Panc1 (cell line): ENCODE data around the gene DRD2. TPM values are rescaled to one million over a fixed set of nuclear protein-coding genes. Genes with fewer than 3 reads are reported as not detected.

Experiments used
- ATAC-seq: fragments of 200-7000 bp; cut with Tn5 transposase; 2 replicates; pipeline ENCODE4 v1.9.1; 2020; ENCODE audit warnings: mild to moderate bottlenecking, moderate library complexity
- BruUV-seq: library from RNA; stranded (reverse); fragments of 400-500 nt; replicated peaks from 2 replicates; lab custom pipeline; 2021; lab: Mats Ljungman, UMichigan
- CTCF ChIA-PET: fragments of 300-600 bp; sonication (Branson Sonifier 250); formaldehyde crosslinking; loops from one replicate; lab custom pipeline; 2022; ENCODE audit warnings: antibody characterized with exemption; lab: Charles Lee
- POLR2A ChIA-PET: fragments of 300-600 bp; sonication (Branson Sonifier 250); formaldehyde crosslinking; loops from one replicate; lab custom pipeline; 2022; ENCODE audit warnings: antibody characterized with exemption; lab: Charles Lee
- DNase-seq: peaks from one replicate; pipeline ENCODE4 v3.0.0-alpha.2; 2010; ENCODE audit warnings: low read depth, low spot score
- H3K27ac ChIP-seq: 2 replicates; pipeline ENCODE4 v1.5.1; 2011; ENCODE audit warnings: mild to moderate bottlenecking, low read length, inconsistent platforms
- H3K27me3 ChIP-seq: fragments of 200-500 bp; sonication (Bioruptor generic); 2 replicates; pipeline ENCODE4 v1.6.0; 2014; ENCODE audit warnings: low read length, inconsistent platforms; ENCODE audit not compliant: control insufficient read depth, insufficient read depth
- H3K36me3 ChIP-seq: fragments of 200-500 bp; sonication (Bioruptor generic); 2 replicates; pipeline ENCODE4 v1.5.1; 2014; ENCODE audit warnings: inconsistent platforms, mild to moderate bottlenecking, low read length, moderate library complexity; ENCODE audit not compliant: control insufficient read depth, insufficient read depth
- H3K4me1 ChIP-seq: 2 replicates; pipeline ENCODE4 v1.5.1; 2011; ENCODE audit warnings: inconsistent platforms, mild to moderate bottlenecking, low read length, moderate library complexity; ENCODE audit not compliant: control insufficient read depth, insufficient read depth
- H3K4me3 ChIP-seq, 2 experiments: 2 replicates each; pipeline ENCODE4 v1.5.1; 2011 to 2012; ENCODE audit warnings: low read depth in 2 of 2, low read length in 2 of 2, mild to moderate bottlenecking in 2 of 2, inconsistent platforms in 1 of 2, moderate library complexity in 1 of 2
- H3K9me3 ChIP-seq: fragments of 200-500 bp; sonication (Bioruptor generic); 2 replicates; pipeline ENCODE4 v1.5.1; 2014; ENCODE audit warnings: low read depth, mild to moderate bottlenecking, inconsistent platforms, low read length, moderate library complexity; ENCODE audit not compliant: control insufficient read depth, insufficient read depth
- CTCF ChIP-seq: fragments of 450-650 bp; IDR thresholded peaks from 2 replicates; pipeline ENCODE4 v1.5.1; 2017; ENCODE audit warnings: mild to moderate bottlenecking
- POLR2AphosphoS5 ChIP-seq: IDR thresholded peaks from 2 replicates; pipeline ENCODE4 v1.6.1; 2012; ENCODE audit warnings: mild to moderate bottlenecking, low read depth, low read length, moderate library complexity
- REST ChIP-seq, 2 experiments: IDR thresholded peaks; 2 replicates each; pipeline ENCODE4 v1.6.1; 2011 to 2012; ENCODE audit warnings: low read depth in 2 of 2, control low read depth in 1 of 2, low read length in 1 of 2, mild to moderate bottlenecking in 1 of 2, moderate library complexity in 1 of 2; ENCODE audit not compliant: insufficient read depth in 1 of 2
- SIN3A ChIP-seq: IDR thresholded peaks from 2 replicates; pipeline ENCODE4 v1.6.1; 2012; ENCODE audit warnings: low read depth, mild to moderate bottlenecking, low read length, moderate library complexity, borderline replicate concordance; ENCODE audit not compliant: insufficient read depth
- TCF7L2 ChIP-seq: IDR thresholded peaks from 2 replicates; pipeline ENCODE4 v1.6.1; 2011; ENCODE audit warnings: mild to moderate bottlenecking, low read depth, low read length, inconsistent platforms
- in situ Hi-C: cut with HindIII; loops from 2 replicates; pipeline ENCODE4 v1.10.0; 2016; ENCODE audit warnings: low sequenced_read_pairs, low pct_unique_long_range_greater_than_20kb
- intact Hi-C: fragments of 100-400 bp; cut with micrococcal nuclease; formaldehyde crosslinking; loops from one replicate; pipeline ENCODE4 v1.10.0; 2022; ENCODE audit not compliant: unreplicated experiment
- total RNA-seq: library from RNA; stranded (reverse); gene quantifications from one replicate; pipeline ENCODE4 v1.2.1, GENCODE V29; 2021; ENCODE audit not compliant: unreplicated experiment

The DRD2 gene
- total RNA-seq, 1 experiment from 2014 or later = 5.3 TPM

- H3K27ac ChIP-seq = no peak overlapping the region
- peak; percentile 21; the same call in 1 of the 2 replicates for ATAC-seq
- H3K4me1 ChIP-seq = no peaks in the 10 kb centered on the region
- no peaks in the 10 kb centered on the region for H3K36me3 ChIP-seq
- no peak for DNase-seq
- in situ Hi-C loops (no loop called here), intact Hi-C loops (no loop called here)
- H3K4me3 ChIP-seq = no peak overlapping the region
- BruUV-seq = no TSS peak
- ChIA-PET CTCF (no interaction called here), POLR2A (no interaction called here)
- no peak for TF ChIP-seq POLR2AphosphoS5
- no peaks in the 10 kb centered on the region for H3K9me3 ChIP-seq
- H3K27me3 ChIP-seq = no peaks in the 10 kb centered on the region
These were observed 104.6 kb downstream of the DRD2 start for GRCh38 chr11:113370634-113371033.

GRCh38 chr11:113369411-113369810 lies 105.8 kb downstream of the DRD2 start:
- Histone ChIP-seq H3K36me3 (no peaks in the 10 kb centered on the region), H3K4me3 (no peak overlapping the region), H3K27me3 (no peaks in the 10 kb centered on the region), H3K9me3 (no peaks in the 10 kb centered on the region), H3K4me1 (no peaks in the 10 kb centered on the region), H3K27ac (no peak overlapping the region)
- ATAC-seq (no peak), DNase-seq (no peak)
- in situ Hi-C loops = no loop called here
- intact Hi-C loops = no loop called here
- ChIA-PET POLR2A (no interaction called here), CTCF (no interaction called here)
- no TSS peak for BruUV-seq
- TF ChIP-seq POLR2AphosphoS5 (no peak), TCF7L2 (no peak), SIN3A (no peak), CTCF (no peak), REST (IDR thresholded peaks at IDR 0.05; ENCODE audit: insufficient read depth in 1 of 2, low read depth in 2 of 2, low read length in 1 of 2) (no peak)

GRCh38 chr11:113365895-113366294 lies 109.3 kb downstream of the DRD2 start:
- Histone ChIP-seq H3K27ac (no peak overlapping the region), H3K36me3 (no peaks in the 10 kb centered on the region), H3K4me3 (no peak overlapping the region), H3K4me1 (no peaks in the 10 kb centered on the region), H3K27me3 (no peaks in the 10 kb centered on the region), H3K9me3 (no peaks in the 10 kb centered on the region)
- in situ Hi-C loops (no loop called here), intact Hi-C loops (no loop called here)
- no TSS peak for BruUV-seq
- POLR2A ChIA-PET = no interaction called here
- ATAC-seq = no peak
- no peak for DNase-seq
- TF ChIP-seq TCF7L2 (no peak), SIN3A (no peak), POLR2AphosphoS5 (no peak), REST (IDR thresholded peaks at IDR 0.05; ENCODE audit: insufficient read depth in 1 of 2, low read depth in 2 of 2, low read length in 1 of 2) (no peak), CTCF (no peak)
- CTCF ChIA-PET = no interaction called here
